Body of pancreas (tissue), 4 donors: ENCODE measurements around the gene TBC1D10A.

ENCODE experiments used
- CTCF ChIP-seq, 7 experiments: fragments of 450-650 bp in 4 of 7; fragments of 200-600 bp in 3 of 7; sonication (generic) in 3 of 7; IDR thresholded peaks; one replicate each; pipeline ENCODE4 v1.5.1; 2016 to 2019; ENCODE audit warnings: antibody characterized with exemption in 7 of 7
- POLR2A ChIP-seq, 3 donors: fragments of 450-650 bp; IDR thresholded peaks; one replicate each; pipeline ENCODE4 v1.6.1; 2016; ENCODE audit warnings: antibody characterized with exemption in 3 of 3, mild to moderate bottlenecking in 2 of 3

GRCh38 chr22:30285176-30285845, 41.4 kb downstream of the TBC1D10A start:
- no peak for TF ChIP-seq CTCF (IDR thresholded peaks at IDR 0.05)
- no peak for TF ChIP-seq POLR2A (IDR thresholded peaks at IDR 0.05)
